ENCODE measurements around the gene EML1.

EML1 gene

DNA sequence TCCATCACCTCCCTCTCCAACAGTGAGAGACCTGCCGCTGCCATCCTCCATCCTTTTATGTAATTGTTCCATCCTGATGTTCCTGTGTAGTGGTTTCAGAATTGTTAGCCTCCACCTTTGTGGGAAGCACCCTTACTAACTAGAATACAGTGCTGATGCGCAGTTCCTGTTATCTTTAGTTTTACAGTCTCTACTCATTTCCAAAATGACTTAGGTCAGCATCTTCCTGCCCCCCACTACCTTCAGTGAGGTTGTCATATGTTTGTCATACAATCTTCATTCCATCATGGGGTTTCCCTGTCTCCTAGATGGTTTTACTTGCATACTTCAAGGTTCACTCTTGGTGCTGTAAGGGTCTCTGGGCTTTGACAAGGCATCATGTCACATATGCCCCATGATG, 69.8 kb downstream of the EML1 start:
- Mint-ChIP-seq H3K9me3 (no peaks in the 10 kb centered on the region), H3K36me3 (no peaks in the 10 kb centered on the region), H3K4me3 (no peak overlapping the region), H3K27me3 (peaks cover 14% of the 10 kb centered on the region), H3K27ac (no peak overlapping the region), H3K4me1 (no peaks in the 10 kb centered on the region)
- DNase-seq: no peak
- CTCF ChIA-PET: interaction anchor here (0.6 kb wide), 1 partner anchor 59 kb away, joined by 3 read pairs; no protein-coding TSS in a partner anchor

DNA sequence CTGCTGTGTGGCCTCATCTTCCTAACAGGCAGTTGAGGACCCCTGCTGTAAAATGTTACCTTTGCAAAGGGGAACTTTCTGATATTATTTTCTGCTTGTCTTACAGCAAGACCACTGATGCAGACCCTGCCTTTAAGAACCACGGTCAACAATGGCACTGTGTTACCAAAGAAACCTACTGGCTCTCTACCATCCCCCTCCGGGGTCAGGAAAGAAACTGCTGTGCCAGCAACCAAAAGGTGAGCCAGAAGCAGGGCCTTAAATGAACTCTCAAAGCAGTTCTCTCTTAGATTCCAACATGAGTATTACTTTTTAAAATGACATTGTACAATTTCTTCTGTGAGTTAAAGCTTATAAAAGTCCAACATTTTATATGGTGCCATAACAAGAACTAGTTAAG, 72.2 kb downstream of the EML1 start:
- peaks cover 19% of the 10 kb centered on the region for H3K27me3 Mint-ChIP-seq
- H3K9me3 Mint-ChIP-seq: no peaks in the 10 kb centered on the region
- no peak overlapping the region for H3K4me3 Mint-ChIP-seq
- DNase-seq: no peak
- H3K27ac Mint-ChIP-seq: no peak overlapping the region
- CTCF ChIA-PET: interaction anchor here (0.8 kb wide), 1 partner anchor 135 kb away, joined by 3 read pairs; no protein-coding TSS in a partner anchor
- H3K4me1 Mint-ChIP-seq: no peaks in the 10 kb centered on the region
- no peaks in the 10 kb centered on the region for H3K36me3 Mint-ChIP-seq

DNA sequence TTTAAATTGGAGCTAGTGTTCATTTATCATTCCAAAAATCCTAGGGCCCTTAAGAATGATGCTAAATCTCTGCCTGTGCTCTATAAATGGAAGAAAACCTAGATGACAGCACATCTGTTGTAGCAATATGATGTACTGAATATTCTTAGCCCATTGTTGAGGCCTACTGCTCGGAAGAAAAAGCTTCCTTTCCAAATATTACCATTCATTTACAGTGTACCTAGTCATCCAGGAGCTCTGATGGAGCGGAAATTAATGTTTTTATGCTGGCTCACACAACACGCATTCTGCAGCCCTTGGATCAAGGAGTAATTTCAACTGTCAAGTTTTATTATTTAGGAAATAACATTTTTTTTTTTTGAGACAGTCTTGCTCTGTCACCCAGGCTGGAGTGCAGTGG, 77.4 kb downstream of the EML1 start:
- Mint-ChIP-seq H3K9me3 (no peaks in the 10 kb centered on the region), H3K36me3 (no peaks in the 10 kb centered on the region), H3K4me3 (no peak overlapping the region), H3K4me1 (no peaks in the 10 kb centered on the region), H3K27me3 (peaks cover 18% of the 10 kb centered on the region), H3K27ac (no peak overlapping the region)
- CTCF ChIA-PET: interaction anchor here (1.1 kb wide), 1 partner anchor 191 kb away, joined by 3 read pairs; no protein-coding TSS in a partner anchor
- DNase-seq: no peak

DNA sequence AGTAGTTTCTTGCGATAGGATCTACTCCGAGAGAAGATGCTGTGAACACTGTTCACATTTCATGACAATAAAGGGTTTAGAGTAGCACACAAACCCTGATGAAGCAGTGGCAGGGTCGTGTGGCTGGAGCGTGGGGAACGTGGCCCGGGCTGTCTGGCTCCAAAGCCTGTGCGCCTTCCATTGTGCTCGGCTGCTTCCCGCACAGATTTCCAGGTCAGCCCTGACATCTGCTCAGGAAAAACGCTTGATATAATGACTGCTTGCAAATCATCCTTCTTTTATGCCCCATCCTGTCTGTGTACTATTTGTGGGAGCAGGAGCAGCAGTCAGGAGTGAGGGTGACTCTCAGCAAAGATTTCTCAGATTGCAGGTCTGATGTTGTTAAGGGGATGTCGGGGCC, 78.6 kb downstream of the EML1 start:
- no peak overlapping the region for H3K4me3 Mint-ChIP-seq
- H3K36me3 Mint-ChIP-seq: no peaks in the 10 kb centered on the region
- CTCF ChIA-PET: no interaction called here
- no peaks in the 10 kb centered on the region for H3K4me1 Mint-ChIP-seq
- no peaks in the 10 kb centered on the region for H3K9me3 Mint-ChIP-seq
- peaks cover 27% of the 10 kb centered on the region for H3K27me3 Mint-ChIP-seq
- no peak for DNase-seq
- H3K27ac Mint-ChIP-seq: no peak overlapping the region

DNA sequence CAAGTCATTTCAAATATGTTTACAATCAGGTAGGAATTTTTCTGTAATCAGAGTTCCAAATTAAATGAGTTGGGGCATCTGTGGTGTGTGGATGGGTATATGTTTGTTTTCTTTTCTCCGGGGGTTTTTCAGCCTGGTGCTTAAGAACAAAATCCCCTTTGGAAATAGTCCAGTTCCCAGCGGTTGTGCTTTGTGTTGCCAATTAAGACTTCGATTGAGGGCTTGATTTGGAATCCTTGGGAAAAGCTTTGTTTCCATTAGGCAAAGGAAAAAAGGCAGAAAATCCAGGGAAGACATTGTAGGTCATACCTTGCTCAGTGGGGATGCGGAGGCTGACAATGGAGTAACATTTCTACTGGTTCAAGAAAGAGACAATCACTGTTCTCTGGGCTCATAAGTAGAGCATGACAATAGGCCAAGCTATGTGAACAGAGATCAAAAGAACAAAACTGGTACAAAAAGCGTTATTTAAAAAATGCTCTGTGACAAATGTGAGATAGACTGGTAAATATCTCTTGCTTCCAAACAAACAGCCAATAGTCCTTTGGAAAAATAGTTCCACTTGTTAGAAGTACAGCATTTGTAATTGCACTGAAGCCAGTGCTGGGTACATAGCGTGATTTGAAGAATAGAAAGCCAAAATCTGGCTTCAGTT, 79.7 kb downstream of the EML1 start:
- no peak for DNase-seq
- no peaks in the 10 kb centered on the region for H3K36me3 Mint-ChIP-seq
- no peak overlapping the region for H3K4me3 Mint-ChIP-seq
- no peaks in the 10 kb centered on the region for H3K4me1 Mint-ChIP-seq
- CTCF ChIA-PET: interaction anchor here (0.7 kb wide), 1 partner anchor 12 kb away, joined by 4 read pairs; no protein-coding TSS in a partner anchor
- H3K9me3 Mint-ChIP-seq: no peaks in the 10 kb centered on the region
- no peak overlapping the region for H3K27ac Mint-ChIP-seq
- peaks cover 27% of the 10 kb centered on the region for H3K27me3 Mint-ChIP-seq

DNA sequence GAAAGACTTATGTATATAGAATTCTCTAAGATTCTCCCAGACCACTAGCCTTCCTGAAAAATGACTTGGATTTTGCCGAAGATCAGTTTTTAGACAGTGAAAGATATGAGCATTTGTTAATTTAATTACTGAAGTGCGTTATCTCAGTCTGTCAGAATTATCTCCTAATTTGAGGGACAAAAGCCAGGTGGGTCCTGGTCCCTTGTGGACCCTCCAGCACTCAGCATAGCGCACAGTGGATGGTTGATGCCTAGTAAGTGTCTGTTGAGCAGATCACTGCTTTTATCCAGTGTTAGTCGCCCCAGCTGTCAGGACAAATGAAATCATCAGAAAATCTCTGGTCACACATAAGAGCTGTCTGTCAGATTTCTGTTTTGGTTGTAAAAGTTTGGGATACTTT, 80.4 kb downstream of the EML1 start:
- H3K9me3 Mint-ChIP-seq: no peaks in the 10 kb centered on the region
- CTCF ChIA-PET: no interaction called here

DNA sequence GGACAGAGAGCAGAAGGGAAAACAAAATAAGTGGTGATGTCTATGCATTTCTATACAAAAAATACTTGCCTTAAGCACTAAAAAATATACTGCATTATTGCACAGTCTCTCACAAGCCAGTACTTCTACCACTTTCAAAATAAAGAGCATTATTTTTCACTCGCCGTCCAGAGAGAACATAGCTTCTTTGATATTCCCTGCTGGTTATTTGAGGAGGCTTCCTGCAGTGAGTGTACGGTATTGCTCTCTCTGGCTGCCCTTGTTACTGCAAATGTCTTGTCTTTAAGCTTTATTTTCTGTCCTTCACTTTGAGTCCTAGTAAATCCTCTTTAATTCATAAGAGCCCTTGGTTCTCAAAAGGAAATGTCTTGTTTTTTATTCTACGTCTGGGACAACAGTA, 81.1 kb downstream of the EML1 start:
- DNase-seq: no peak
- H3K4me3 Mint-ChIP-seq: no peak overlapping the region
- H3K27me3 Mint-ChIP-seq: peaks cover 17% of the 10 kb centered on the region
- CTCF ChIA-PET: no interaction called here
- H3K4me1 Mint-ChIP-seq: no peaks in the 10 kb centered on the region
- no peak overlapping the region for H3K27ac Mint-ChIP-seq
- H3K9me3 Mint-ChIP-seq: no peaks in the 10 kb centered on the region
- H3K36me3 Mint-ChIP-seq: no peaks in the 10 kb centered on the region

More for the DNA sequence above, 80.4 kb downstream of the EML1 start:
- no peaks in the 10 kb centered on the region for H3K36me3 Mint-ChIP-seq
- DNase-seq: no peak
- H3K4me1 Mint-ChIP-seq: no peaks in the 10 kb centered on the region
- peaks cover 20% of the 10 kb centered on the region for H3K27me3 Mint-ChIP-seq
- H3K27ac Mint-ChIP-seq: no peak overlapping the region
- no peak overlapping the region for H3K4me3 Mint-ChIP-seq

DNA sequence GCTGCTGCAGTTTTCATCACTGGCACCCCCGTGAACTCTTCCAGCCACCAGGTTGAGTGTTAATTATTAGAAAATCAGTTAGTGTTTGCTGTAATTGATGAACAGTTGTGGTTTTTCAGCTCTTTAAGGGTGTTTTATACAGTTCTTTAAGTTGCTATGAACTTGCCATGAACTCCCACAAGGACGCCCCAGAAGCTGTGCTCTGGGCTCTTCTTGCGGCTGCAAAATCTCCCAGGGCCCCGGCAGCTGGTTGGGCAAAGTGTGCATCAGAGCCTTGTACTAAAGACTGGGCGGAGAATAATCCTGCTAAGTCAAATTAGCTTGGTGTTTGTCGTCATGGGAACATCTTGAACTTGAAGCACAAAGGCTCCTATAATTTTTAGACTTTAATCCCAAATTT, 82.2 kb downstream of the EML1 start:
- no peaks in the 10 kb centered on the region for H3K9me3 Mint-ChIP-seq
- peaks cover 19% of the 10 kb centered on the region for H3K27me3 Mint-ChIP-seq
- H3K4me1 Mint-ChIP-seq: no peaks in the 10 kb centered on the region
- CTCF ChIA-PET: no interaction called here
- no peak overlapping the region for H3K27ac Mint-ChIP-seq
- H3K4me3 Mint-ChIP-seq: no peak overlapping the region
- no peaks in the 10 kb centered on the region for H3K36me3 Mint-ChIP-seq
- no peak for DNase-seq

DNA sequence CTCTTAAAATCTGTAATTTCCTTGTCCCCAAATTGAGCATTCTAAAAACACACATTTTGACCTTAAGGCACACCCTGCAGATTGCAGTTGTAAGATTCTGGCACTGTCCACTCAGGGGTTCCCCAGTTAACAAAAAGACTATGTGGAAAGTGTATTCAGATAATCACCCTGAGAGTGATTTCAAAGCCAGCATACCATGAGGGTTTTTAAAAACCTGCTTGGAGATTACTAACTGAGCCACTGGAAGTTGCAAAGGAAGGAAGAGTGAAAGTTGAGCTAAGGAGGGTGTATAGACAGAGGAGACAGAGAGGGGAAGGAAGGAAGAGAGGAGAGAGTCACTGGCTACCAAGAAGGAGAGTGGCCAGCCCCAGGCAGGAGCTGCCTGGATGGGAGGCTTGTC, 82.6 kb downstream of the EML1 start:
- CTCF ChIA-PET: interaction anchor here (0.7 kb wide), 1 partner anchor 54 kb away, joined by 3 read pairs; no protein-coding TSS in a partner anchor
- Mint-ChIP-seq H3K9me3 (no peaks in the 10 kb centered on the region), H3K27ac (no peak overlapping the region), H3K27me3 (peaks cover 24% of the 10 kb centered on the region), H3K4me3 (no peak overlapping the region), H3K36me3 (no peaks in the 10 kb centered on the region), H3K4me1 (no peaks in the 10 kb centered on the region)
- DNase-seq: no peak

DNA sequence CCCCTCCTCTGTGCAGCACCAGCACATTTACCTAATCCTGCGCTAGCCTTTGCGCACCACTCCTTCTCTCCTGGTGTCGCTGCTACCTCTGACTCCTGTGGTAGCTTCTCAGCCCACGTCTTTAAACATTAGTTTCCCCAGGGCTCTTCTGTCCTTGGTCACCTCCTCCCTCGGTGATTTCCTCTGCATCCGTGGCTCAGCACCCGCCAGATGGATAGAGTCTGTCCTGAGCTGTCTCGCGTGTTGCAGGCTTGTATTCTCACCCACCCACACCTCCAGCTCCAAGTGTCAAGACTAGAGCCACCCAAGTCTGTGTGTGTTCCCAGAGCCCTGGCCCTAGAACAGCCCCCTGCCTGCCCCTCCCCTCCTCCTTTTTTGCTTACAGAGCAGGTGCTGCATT, 83.2 kb downstream of the EML1 start:
- CTCF ChIA-PET: interaction anchor here (0.7 kb wide), 1 partner anchor 54 kb away, joined by 3 read pairs; no protein-coding TSS in a partner anchor
- H3K27ac Mint-ChIP-seq: no peak overlapping the region
- peaks cover 25% of the 10 kb centered on the region for H3K27me3 Mint-ChIP-seq
- H3K36me3 Mint-ChIP-seq: no peaks in the 10 kb centered on the region
- no peaks in the 10 kb centered on the region for H3K9me3 Mint-ChIP-seq
- no peaks in the 10 kb centered on the region for H3K4me1 Mint-ChIP-seq
- H3K4me3 Mint-ChIP-seq: no peak overlapping the region
- DNase-seq: no peak

DNA sequence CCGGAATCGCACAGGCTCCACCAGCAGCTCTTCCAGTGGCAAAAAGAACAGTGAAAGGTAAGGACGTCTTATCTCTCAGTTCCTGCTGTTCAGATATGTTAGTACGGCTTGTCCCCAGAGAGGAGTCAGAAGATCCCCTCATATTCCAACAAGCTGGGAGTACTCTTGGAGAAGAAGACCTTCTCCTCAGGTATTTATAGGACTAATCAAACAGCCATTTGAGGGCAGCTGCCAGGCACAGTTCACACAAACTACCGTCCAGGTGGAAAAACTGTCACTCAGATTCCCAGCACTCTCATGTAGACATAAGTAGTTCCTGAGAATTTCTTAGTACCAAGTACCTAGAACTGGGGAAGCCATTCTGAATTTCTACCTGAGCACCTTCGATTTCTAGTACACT, 85.3 kb downstream of the EML1 start:
- Mint-ChIP-seq H3K36me3 (no peaks in the 10 kb centered on the region), H3K4me1 (no peaks in the 10 kb centered on the region), H3K4me3 (no peak overlapping the region), H3K27ac (no peak overlapping the region), H3K9me3 (no peaks in the 10 kb centered on the region), H3K27me3 (peaks cover 23% of the 10 kb centered on the region)
- no peak for DNase-seq
- CTCF ChIA-PET: interaction anchor here (1.0 kb wide), 1 partner anchor 22 kb away, joined by 3 read pairs; no protein-coding TSS in a partner anchor

DNA sequence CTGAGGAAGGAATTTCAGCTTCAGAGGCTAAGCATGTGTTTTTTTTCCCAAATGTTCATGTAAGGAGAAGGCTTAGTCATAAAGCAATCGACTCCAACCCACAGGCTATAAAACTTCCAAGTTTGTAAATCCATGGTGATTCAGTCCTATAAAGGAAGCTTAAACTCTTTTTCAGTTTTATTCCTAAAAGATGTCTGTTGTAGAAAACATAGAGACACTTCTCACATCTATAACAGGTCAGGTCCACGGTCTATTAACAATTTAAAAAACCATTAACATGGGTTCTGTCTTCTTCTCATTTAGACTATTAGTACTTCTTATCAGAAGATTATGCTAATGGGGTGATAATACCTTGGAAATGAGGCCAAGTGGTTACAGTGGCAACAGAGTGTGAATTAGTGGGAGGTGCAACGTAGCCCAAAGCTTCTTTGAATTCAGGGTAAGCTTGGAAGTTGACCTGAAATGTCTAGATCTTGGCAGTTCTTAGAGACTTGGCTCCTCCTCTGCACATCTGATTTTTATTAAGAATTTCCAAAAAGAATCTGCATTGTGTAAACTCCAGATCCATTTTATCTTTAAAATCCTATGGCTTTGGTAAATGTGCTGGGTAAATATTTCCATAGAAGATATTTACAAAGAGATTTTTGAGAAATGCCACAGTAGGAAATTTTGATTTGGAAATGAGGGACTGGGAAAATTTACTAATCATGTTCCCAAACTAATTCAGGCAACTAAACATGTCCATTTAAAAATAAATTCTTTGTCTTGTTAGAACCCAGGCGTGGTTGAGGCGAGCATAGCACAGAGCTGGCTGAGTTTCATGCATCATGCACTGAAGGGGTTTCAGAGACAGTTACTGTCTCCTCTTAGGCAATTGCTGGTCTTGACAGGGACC, 86.4 kb downstream of the EML1 start:
- no peak overlapping the region for H3K4me3 Mint-ChIP-seq
- CTCF ChIA-PET: interaction anchor here (0.9 to 1.0 kb wide), 2 partner anchors 19 to 21 kb away, joined by 3 to 4 read pairs; no protein-coding TSS in a partner anchor
- no peaks in the 10 kb centered on the region for H3K4me1 Mint-ChIP-seq
- no peaks in the 10 kb centered on the region for H3K36me3 Mint-ChIP-seq
- no peak for DNase-seq
- H3K9me3 Mint-ChIP-seq: no peaks in the 10 kb centered on the region
- H3K27ac Mint-ChIP-seq: no peak overlapping the region
- peaks cover 23% of the 10 kb centered on the region for H3K27me3 Mint-ChIP-seq

DNA sequence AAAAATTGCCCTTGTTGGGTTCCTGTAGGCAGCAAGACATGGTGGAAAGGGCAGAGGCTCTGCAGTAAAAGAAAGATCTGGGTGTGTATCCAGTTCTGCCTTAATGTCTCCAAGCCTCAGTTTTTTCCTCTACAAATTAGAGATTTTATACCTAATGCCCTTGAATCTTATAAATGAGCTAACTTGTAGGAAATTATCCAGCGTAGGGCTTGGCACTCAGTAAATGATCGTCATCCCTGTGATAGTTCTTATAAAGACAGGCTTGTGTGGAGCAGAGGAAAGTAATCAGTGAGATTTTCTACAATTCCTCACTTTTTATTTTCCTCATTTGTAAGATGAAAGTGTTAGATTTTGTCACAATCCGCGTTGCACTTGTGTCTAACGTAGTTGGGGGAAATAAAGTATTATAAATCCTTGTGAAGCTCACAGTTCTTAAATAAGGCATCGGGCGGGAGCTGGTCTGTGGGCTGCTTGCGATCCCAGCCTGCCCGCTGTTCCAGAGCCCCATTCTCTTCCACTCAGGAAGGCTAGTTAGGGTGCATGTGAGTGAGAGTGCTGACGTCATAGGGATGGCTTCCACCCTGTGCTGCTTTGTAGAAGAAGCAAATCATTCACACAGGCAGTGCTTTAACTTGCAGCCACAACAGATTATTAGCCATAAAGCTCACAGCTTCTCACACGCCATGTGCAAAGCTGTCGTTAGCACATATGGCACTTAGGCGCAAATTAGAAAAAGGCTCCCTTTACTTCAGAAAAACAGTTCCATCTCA, 87.6 kb downstream of the EML1 start:
- H3K4me3 Mint-ChIP-seq: no peak overlapping the region
- CTCF ChIA-PET: no interaction called here
- no peaks in the 10 kb centered on the region for H3K4me1 Mint-ChIP-seq
- DNase-seq: no peak
- no peak overlapping the region for H3K27ac Mint-ChIP-seq
- no peaks in the 10 kb centered on the region for H3K9me3 Mint-ChIP-seq
- peaks cover 21% of the 10 kb centered on the region for H3K27me3 Mint-ChIP-seq
- no peaks in the 10 kb centered on the region for H3K36me3 Mint-ChIP-seq
